NCI-H128 (cell line): ENCODE data around the gene LRRIQ3.
"Not testable (repeated sequence)": the region's sequence is repeated elsewhere in the genome, so short reads cannot be mapped to it uniquely, and the experiment has no call there.

Experiments used
- DNase-seq: peaks from one replicate; lab custom pipeline; 2025; ENCODE audit not compliant: unreplicated experiment; lab: John Stamatoyannopoulos, UW

The LRRIQ3 gene, protein sequence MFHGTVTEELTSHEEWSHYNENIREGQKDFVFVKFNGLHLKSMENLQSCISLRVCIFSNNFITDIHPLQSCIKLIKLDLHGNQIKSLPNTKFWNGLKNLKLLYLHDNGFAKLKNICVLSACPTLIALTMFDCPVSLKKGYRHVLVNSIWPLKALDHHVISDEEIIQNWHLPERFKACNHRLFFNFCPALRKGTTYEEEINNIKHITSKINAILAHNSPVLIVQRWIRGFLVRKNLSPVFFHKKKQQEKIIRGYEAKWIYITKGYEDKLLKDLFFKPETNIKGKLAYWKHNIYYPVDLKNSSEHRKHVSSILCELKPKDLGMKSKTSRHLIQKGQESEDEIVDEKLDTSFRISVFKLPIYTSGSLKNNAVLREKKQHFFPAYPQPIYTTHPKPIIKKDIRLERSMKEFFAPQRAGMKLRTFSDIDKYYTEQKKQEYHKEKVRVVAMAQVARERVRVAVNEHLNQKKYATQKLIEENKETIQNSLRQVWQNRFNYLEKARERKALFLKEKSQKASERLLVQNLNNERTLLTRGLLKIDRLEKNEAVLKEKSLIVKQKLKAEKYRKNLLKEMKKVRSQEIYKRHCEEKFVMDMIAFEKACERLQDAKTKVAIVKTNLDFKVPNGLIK

DNA sequence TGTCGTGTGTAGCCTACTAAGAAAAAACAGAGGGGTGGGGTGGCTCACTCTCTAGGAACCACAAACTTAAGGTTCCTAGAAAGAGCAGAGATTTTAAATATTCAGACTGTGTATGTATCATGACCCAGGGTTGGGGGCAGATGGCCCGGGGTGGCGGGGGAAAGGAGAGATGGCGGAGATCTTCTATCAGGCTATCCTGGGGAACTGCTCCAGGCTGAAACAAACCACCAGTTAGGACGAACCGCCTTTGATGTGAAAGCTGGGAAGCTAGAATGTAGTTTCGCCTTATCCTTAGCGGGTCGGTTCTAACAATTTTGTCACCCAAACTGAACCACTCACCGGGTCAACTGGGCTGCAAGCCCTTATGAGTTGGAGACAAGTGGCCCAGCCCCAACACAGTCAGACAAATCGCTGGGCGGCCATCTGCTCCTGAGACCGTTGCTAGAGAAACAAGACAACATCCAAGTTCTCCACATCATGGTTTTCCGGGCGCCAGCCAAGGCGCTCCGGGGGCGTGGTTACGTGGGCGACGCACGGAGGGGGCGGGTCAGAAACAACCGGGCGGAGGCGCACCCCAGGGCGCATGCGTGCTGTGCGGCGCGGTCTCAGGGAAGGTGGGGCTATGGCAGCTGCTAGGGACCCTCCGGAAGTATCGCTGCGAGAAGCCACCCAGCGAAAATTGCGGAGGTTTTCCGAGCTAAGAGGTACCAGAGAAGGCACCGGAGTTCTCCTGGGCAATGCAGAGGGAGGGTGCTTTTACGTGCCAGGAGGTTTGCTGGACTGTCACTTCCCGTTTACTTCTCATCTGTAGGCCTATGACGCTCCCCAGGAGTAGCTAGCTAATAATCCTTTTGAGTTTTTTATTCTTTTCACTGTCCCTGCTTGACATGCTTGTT, at the start of gene LRRIQ3, which contains the start of gene FPGT:
Gene LRRIQ3, minus strand, starts transcription at position 520 of the 896 bp plus-strand sequence. CDS start 14,492 bp downstream, outside the sequence.
Gene FPGT, plus strand, starts transcription at position 586 of the 896 bp plus-strand sequence. Its CDS starts 37 bp downstream, at position 623.
- DNase-seq, result peak; percentile 82

DNA sequence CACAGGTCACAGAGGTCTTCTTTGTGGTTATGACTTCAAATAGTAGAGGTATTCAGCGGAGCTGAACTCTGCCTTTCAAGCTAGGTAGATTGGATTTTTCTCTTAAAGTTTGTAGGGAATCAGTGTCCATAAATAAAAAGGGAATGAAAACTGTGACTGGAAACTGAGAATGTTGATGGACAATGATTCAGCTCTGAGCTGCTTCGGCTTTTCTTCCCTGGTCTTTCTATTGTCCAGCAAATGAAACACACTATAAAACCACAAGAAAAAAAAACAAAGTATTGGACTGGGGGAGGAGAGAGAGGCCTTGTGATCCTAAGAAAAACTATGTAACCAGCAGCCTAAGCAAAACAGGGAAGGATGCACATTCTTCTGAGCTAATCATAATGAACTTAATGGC, 48.3 kb upstream of the LRRIQ3 start:
- no peak for DNase-seq

DNA sequence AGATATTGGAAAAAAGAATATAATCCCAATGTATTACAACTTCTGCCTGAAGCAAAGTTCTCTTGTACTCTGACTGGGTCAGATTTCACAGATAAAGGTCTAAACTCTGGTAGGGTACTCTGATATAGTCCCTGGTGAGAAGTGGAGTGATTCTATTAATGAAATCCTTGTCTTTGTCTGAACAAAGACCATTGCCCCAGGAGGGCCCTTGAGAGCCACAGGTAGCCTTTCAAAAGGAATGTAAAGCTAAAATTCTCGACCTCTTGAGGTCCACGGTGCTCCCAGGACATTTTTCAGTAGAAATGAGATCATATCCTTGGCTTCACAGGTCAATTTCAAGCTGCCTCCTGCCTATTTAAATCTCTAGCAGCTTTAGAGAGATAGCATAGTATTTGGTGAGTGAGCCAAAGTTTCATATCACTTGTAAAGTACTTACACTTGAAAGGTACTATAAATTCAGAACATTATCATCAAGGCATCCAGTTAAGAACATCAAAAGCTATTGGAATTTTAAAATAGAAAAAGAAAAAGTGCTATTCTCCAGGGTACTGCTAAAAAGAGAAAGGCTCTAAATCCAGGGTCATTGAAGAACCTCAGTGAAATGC, 47.3 kb upstream of the LRRIQ3 start:
- peak; percentile 25 for DNase-seq

DNA sequence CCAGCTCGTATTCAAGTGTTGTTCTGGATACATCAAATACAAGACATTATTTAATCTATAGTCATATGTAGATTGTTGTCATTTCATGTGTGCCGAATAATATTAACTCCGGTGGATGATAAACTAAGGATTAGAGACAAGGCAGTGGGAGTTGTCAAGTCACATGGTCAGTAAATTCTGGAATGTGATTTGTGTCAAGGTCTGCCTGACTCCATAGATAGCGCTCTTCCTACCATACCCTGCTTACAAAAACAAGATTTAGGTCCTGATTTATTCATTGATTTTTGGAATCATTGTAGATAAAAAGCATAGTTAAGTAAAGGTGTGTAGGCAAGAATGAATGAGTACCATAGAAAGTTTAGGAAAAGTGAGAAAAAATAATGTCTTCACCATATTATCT, 39.8 kb upstream of the LRRIQ3 start:
- DNase-seq, result no peak

DNA sequence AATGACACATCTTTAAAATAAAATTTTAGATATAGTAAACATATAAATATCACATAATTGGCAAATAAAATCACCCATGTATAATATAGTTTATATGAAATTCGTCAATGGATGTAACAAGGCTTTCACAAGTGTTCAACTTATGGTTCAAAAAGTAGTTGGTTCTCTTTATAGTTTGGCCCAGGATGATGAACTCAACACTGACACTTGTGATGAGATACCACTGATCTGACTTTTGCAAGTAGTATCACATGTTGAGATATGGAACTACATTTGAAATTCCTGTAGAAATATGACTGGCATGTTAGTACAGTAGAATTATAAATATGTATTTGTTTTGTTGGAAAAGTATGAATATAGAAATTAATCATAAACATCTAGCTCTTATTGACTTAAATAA, 39.1 kb upstream of the LRRIQ3 start:
- DNase-seq, result no peak

DNA sequence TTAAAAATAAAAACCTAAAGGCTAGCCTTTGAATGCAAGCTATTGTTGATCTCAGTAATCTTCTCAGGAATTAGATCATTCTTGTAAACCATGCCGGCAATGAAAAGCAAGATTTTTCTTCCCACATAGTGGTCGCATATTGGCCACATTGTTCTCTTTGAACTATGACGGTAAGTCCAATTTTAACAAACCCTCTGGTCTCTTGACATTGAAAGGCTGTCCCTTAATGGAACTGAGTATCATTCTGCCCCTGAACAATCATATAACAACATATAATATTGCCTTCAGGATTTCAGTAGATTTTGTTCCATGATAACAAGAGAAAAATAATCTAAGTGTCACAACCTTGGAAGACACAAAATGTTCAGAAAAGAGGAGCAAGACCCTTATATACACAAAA, 38.5 kb upstream of the LRRIQ3 start:
- DNase-seq, result no peak

DNA sequence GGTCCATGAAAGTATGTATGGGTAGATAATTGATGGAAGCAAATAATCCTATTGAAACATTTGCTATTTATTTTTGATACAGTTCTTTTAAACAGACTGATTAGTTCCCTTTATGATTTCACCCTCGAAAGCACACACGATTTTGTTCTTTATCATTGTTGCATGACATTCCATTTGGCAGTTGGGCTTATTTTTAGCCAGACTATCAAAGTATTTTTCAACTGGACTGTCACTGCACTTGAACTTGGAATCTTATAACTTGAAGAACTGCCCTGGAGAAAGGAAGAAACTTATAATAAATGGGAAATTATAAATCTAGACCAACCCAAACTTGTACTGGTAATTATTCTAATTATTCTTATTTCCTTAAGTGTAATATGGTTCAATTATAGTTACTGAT, 37.2 kb upstream of the LRRIQ3 start, which contains the start of gene TNNI3K:
Gene TNNI3K, plus strand, starts transcription at position 235 of the 400 bp plus-strand sequence. Its CDS starts 65 bp downstream, at position 300.
- DNase-seq, result no peak

DNA sequence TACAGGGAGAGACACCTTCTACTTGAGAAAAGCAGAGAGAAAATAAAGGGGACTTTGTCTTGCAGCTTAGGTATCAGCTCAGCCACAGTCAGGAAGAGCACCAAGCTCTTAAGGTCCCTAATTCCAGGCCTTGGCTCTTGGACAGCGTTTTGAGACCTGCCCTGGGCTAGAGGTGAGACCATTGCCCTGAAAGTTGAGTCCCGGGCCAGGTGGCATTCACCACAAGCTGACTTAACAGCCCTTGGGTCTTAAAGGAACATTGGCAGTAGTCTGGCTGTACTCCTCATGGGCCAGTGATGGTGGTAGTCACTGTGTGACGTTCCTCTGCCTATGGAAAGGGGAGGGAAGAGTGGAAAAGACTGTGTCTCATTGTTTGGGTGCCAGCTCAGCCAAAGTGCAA, 25.5 kb upstream of the LRRIQ3 start:
- DNase-seq, result no peak

DNA sequence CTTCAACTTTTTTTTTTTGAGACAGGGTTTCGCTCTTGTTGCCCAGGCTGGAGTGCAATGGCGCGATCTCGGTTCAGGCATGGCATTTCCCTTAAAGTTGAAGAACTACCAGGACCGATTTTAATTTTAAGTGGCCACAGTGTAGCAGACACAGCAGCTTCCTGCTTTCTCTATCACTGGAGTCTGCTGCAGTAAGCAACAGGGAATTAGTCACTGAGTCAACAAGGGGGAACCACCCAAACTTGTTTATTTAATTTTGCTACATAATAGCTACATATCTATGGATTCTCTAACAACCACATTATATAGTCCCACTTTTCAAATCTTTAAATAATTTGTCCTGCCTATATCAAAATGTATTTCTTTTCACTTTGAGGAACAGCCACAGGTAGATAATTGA, 24.7 kb upstream of the LRRIQ3 start:
- DNase-seq, result no peak

DNA sequence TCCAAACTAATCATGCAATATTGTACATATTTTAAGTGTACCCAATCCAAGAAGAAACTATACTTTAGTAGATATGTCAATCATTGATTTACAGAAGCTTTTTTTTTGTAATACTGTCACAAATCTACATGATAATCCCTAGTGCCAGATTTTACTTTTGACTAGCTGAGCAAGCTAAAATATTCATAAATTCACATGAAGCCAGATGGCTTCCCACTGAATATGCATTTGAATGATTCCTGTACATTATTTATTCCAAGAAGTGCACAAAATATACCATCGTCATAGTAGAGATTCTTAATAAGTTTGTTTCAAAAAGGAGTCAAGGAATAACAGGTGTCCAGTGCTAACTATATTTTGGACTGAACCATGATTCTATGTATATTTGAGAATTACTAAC, 17.3 kb upstream of the LRRIQ3 start:
- no peak for DNase-seq

DNA sequence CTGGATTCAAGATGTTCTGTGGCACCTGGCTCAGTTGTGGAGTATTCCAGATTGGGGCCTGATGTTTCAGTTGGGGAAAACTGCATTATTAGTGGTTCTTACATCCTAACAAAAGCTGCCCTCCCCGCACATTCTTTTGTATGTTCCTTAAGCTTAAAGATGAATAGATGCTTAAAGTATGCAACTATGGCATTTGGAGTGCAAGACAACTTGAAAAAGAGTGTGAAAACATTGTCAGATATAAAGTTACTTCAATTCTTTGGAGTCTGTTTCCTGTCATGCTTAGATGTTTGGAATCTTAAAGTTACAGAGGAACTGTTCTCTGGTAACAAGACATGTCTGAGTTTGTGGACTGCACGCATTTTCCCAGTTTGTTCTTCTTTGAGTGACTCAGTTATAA, 7.3 kb upstream of the LRRIQ3 start:
- DNase-seq, result no peak

DNA sequence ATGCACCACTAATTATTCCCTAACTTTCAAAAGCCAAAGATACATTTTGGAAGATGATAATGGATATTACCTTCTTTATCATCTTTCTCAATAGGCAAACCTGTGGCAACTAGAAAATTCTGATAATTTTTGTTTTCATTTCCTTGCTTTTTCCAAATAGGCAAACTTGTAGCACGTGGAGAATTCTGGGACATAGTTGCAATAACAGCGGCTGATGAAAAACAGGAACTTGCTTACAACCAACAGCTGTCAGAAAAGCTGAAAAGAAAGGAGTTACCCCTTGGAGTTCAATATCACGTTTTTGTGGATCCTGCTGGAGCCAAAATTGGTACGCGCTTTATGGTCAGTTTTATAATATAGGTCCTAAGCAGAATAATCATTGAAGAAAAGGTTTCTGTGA, 1.5 kb upstream of the LRRIQ3 start:
- no peak for DNase-seq

DNA sequence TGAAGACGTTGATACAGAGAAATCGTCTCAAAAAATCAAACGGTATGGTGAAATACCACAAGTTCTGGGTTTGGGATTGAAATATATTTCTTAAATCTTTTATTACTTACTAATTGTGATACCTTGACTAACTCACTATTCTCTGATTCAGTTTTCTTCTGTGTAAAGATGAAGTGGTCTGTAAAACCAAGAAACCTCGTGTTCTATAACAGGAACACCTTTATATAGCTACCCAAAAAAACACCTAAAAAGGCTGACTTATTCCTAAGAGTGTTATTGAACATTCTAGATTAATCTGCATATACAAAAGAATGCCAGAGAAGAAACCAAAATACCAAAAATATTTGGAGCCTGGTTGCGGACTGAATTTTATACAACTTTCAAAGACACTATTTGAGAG, 721 bp downstream of the LRRIQ3 start:
- no peak for DNase-seq

DNA sequence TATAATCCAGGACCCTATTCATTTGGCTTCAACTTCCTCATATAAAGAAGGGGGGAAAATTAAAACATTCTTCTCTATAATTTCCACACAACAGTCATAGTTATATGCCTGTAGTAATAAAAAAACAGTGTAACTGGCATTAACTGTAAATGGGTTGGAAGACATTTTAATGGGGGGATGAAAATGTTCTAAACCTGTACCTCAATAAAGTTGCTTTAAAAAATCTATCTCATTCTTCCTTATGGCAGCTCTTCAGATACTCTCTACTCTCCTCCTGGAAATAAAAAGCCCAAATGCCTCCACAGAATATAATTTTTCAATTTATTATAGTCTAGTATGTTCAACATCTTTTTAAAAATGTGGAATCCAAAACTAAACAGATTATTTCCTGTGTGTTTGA, 2.6 kb downstream of the LRRIQ3 start:
- DNase-seq, result no peak

DNA sequence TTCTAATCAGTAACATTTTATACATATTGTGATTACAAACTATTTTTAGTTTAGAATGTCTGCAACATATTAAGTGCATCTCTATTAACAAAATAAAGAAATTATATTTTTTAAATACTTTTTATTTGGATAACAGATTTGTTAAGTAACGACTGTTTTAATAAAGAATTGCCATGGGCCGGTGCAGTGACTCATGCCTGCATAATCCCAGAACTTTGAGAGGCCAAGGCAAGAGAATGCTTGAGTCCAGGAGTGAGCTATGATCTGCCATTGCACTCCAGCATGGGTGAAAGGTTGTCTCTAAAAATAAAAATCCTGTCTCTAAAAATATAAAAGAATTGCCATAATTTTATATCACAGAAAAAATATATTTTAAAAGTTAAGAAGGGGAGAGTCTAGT, 4.1 kb downstream of the LRRIQ3 start:
- DNase-seq, result no peak

DNA sequence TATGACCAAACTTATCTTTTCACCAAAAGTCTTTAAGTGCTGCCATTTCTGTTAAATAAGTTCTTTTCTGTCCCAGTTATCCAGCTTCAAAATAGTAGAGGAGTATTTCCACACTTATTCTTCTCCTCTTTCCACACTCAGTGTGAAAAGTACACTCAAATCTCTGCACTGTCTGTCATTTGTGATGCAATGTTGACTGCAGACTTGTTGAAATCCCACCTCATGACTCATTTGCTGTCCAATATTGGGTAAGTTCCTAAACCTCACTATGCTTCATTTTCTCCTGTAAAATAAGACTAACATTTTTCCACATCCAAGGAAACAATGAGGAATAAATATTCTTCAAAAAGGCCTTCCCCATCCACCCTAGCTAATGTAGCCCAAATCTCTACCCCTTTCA, 17.5 kb downstream of the LRRIQ3 start:
- DNase-seq, result no peak

DNA sequence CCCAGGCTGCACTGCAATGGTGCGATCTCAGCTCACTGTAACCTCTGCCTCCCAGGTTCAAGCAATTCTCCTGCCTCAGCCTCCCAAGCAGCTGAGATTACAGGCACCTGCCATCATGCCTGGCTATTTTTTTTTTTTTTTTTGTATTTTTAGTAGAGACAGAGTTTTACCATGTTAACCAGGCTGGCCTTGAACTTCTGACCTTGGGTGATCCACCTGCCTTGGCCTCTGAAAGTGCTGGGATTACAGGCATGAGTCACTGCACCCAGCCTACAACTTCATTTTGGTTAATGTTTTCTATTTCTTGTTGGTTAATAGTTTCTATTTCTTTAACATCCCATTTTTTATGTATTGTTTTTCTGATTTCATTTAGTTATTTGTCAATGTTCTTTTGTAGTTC, 23.6 kb downstream of the LRRIQ3 start:
- not testable (repeated sequence) for DNase-seq

DNA sequence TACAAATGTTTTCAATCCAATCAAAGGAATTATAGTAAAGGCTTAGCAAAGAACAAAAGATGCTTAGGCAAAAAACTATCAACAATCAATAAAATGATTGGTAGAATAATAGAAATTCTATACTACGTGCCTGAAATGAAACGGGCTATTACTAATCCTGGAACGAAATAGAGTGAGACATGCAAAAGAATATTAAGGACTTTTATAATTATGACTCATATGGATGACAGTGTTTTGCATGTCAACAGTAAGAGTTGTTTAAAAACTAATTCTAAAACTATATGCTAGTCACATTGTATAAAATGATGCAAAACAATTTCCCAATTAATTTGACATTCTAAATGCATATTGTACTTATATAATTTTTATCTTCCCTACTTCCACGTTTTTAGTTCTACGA, 35.6 kb downstream of the LRRIQ3 start:
- no peak for DNase-seq

DNA sequence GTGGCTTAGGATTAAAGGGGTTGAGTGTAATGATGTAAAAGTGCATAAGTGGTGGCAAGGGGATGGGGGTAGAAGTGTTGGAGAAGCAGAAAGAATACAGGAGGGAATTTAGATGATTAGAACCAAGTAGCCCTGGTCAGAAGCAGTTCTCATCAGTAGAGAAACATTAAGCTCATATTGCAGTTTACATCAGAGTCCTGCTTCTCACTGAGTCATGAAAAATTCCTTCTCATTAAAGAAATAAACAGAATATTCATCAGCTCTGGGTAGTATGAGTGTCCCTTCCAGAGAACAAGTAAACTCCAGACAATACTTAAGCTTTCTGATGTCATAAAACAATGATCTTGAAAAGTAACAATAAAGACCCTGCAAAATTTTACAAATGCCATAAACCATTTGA, 36.5 kb downstream of the LRRIQ3 start:
- DNase-seq, result no peak

DNA sequence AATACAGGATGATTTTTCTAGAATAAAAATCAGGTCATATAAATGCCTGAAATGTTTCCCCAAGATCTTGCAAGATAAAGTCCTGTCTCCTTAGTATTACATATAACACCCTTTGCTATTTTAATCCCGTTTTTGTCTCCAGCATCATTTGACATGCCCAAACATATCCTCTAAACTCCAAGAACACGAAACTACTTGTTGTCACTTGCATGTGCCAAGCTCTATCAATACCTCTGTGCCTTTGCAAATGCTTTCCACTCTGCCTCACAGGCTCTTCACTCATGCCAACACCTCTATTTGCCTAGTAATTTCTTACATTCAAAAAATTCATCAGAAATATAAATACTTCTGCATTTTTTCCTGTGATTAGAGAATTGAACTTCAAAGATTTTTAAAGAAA, 37.9 kb downstream of the LRRIQ3 start:
- no peak for DNase-seq

DNA sequence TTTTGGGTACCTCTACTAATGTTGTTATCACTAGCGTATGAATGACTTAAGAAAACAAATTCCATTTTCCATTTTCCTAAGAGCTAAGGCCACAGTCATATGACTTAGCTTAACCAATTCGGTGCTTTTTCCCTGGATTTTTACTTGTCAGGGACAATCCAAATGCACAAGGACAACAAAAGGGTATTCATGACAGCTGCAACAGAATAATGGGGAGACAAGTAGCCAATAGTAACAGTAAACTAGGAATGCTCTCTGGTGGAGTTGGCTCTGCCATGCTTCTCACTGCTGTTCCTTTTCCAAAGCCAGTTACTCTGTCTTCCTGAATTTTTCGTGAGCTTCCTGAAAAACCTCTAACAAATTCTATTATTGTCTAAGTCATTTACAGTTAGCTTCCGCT, 52.9 kb downstream of the LRRIQ3 start:
- DNase-seq, result no peak
